ENCODE measurements around the gene BORCS5.

DNA sequence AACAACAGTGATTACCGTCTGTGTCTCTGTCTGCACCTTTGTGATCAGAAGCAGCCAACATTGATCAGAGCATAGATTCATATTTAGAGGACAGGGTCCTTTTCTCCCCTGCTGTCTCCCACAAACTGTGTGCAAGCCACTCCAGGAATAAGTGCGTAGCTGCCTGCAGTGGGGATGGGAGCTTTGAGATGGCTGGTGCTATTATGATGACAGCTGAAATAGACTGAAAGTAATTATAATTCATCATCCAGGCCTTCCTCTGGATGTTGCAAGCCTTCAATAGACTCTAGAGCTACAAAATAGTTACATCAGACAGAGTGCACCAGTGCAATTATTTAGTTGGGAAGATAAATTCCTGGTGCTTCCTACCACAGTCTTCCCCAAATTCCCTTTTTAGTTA lies 68.1 kb downstream of the BORCS5 start:
- TF ChIP-seq POLR2A (IDR thresholded peaks at IDR 0.05) (no peak), CTCF (IDR thresholded peaks at IDR 0.05) (no peak)
